Measurements from ENCODE around the gene MAPK13. TPM values are rescaled to one million over a fixed set of nuclear protein-coding genes. Genes with fewer than 3 reads are reported as not detected.

The MAPK13 gene
- total RNA-seq, 1 donor from 2014 or later = 1.0 TPM

DNA sequence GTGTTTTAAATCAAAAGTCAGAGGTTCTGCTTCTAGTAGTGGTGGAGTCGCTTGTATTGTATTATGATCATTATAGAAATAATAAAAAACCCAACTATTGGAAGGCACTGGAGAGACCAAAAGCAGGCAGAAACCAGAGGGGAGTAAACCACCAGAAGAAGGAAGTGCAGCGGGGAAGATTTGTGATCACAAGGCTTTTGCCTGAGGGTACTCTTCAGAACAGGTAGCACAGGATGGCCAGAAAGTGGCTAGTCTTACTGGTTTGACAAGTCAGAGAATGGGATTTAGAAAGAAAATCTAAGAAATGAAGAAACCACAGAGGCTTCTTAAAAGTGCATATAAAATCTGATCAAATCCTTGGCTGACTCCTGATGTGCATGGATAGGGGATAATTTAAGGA is 24.0 kb downstream of the MAPK13 start:
- Mint-ChIP-seq H3K27me3 (ENCODE audit: low read depth) (peaks cover 2% of the 10 kb centered on the region), H3K4me3 (ENCODE audit: unreplicated experiment) (no peak overlapping the region), H3K36me3 (ENCODE audit: low read depth) (peaks cover 13% of the 10 kb centered on the region), H3K9me3 (ENCODE audit: low read depth) (peaks cover 23% of the 10 kb centered on the region), H3K4me1 (ENCODE audit: low read depth) (no peaks in the 10 kb centered on the region), H3K27ac (ENCODE audit: unreplicated experiment) (no peak overlapping the region)
- DNase-seq (ENCODE audit: low spot score) = no peak
- no peak for TF ChIP-seq CTCF (IDR thresholded peaks at IDR 0.05)

DNA sequence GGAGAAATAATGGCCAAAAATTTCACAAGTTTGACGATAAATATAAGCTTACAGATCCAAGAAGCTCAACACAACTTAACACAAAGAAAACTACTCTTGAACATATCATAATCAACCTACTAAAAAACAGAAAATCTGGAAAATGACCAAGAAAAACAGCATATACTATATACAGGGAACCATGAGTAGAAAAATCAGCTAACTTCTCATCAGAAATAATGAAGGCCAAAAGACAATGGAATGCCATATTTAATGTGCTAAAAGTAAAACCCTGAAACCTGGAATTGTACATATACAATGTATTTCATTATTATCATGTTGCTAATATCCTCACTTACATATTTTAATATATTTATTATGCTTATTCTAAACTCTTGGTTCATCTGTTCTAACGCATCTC is 25.3 kb downstream of the MAPK13 start:
- no peak overlapping the region for H3K27ac Mint-ChIP-seq (ENCODE audit: unreplicated experiment)
- no peak overlapping the region for H3K4me3 Mint-ChIP-seq (ENCODE audit: unreplicated experiment)
- peaks cover 23% of the 10 kb centered on the region for H3K9me3 Mint-ChIP-seq (ENCODE audit: low read depth)
- H3K4me1 Mint-ChIP-seq (ENCODE audit: low read depth) = no peaks in the 10 kb centered on the region
- no peak for TF ChIP-seq CTCF (IDR thresholded peaks at IDR 0.05)
- no peak for DNase-seq (ENCODE audit: low spot score)
- H3K27me3 Mint-ChIP-seq (ENCODE audit: low read depth) = peaks cover 2% of the 10 kb centered on the region
- H3K36me3 Mint-ChIP-seq (ENCODE audit: low read depth) = peaks cover 13% of the 10 kb centered on the region

DNA sequence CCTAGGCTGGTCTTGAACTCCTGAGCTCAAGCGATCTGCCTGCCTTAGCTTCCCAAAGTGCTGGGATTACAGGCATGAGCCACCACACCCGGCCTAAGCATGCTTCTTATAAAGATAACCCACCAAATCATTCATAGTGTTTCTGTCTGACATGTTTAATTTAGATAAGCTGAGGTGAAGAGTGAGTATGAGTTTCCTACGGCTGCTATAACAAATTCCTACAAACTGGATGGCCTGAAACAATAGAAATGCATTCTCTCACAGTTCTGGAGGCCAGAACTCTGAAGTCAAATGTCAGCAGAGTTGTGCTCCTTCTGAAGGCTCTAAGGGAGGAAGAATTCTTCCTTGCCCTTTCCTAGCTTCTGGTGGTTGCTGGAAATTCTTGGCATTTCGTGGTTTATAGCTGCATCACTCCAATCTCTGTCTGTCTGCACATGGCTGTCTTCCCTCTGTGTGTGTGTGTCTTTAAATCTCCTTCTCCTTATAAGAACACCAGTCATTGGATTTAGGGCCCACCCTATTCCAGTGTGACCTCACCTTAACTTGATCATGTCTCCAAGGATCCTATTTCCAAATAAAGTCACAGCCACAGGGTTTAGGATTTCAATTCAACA is 29.9 kb downstream of the MAPK13 start:
- no peaks in the 10 kb centered on the region for H3K27me3 Mint-ChIP-seq (ENCODE audit: low read depth)
- peaks cover 7% of the 10 kb centered on the region for H3K36me3 Mint-ChIP-seq (ENCODE audit: low read depth)
- no peak for TF ChIP-seq CTCF (IDR thresholded peaks at IDR 0.05)
- no peak overlapping the region for H3K4me3 Mint-ChIP-seq (ENCODE audit: unreplicated experiment)
- no peak for DNase-seq (ENCODE audit: low spot score)
- no peaks in the 10 kb centered on the region for H3K4me1 Mint-ChIP-seq (ENCODE audit: low read depth)
- H3K9me3 Mint-ChIP-seq (ENCODE audit: low read depth) = peaks cover 9% of the 10 kb centered on the region
- no peak overlapping the region for H3K27ac Mint-ChIP-seq (ENCODE audit: unreplicated experiment)

DNA sequence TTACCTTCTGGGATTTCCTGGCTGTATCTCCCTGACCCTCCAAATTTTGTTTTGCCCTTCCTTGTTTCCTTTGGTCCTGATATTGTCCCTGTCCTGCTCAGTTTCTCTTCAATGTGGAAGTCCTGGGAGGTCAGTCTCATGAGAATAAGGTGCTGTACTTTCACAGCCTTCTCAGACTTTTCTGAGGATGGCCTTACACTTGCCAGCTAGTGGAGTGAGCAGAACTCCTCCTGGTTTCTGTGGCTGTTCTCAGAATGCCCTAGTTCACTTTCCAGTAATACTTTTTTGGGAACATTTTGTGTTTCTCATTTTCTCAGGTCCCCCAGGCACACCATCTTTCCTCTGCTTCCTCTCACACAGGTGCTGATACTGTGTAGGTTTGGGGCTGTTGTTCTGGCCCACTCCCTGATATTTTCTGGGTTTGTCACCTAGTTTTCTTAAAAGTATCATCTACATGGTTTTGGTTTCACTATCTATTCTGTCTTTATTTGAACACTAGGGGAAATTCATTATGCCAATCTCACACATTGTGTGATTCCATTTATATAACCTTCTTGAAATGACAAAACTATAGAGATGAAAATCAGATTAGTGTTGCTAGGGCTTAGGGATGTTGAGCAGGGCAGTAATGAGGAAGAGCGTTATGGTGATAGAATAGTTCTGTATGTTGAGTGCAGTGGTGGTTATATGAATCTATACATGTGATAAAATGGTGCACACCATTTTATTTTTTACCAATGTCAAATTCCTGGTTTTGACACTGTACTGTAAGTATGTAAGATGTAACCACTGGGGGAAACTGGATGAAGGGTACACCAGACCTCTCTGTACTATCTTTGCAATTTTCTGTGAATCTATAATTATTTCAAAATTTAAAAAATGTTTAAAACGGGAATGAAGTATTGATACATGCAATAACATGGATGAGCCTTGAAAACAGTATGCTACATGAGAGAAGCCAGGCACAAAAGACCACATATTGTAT is 39.0 kb downstream of the MAPK13 start:
- DNase-seq (ENCODE audit: low spot score) = no peak
- peaks cover 1% of the 10 kb centered on the region for H3K27me3 Mint-ChIP-seq (ENCODE audit: low read depth)
- no peak overlapping the region for H3K4me3 Mint-ChIP-seq (ENCODE audit: unreplicated experiment)
- peaks cover 5% of the 10 kb centered on the region for H3K36me3 Mint-ChIP-seq (ENCODE audit: low read depth)
- H3K4me1 Mint-ChIP-seq (ENCODE audit: low read depth) = no peaks in the 10 kb centered on the region
- H3K9me3 Mint-ChIP-seq (ENCODE audit: low read depth) = peaks cover 7% of the 10 kb centered on the region
- TF ChIP-seq CTCF (IDR thresholded peaks at IDR 0.05) = no peak
- no peak overlapping the region for H3K27ac Mint-ChIP-seq (ENCODE audit: unreplicated experiment)

DNA sequence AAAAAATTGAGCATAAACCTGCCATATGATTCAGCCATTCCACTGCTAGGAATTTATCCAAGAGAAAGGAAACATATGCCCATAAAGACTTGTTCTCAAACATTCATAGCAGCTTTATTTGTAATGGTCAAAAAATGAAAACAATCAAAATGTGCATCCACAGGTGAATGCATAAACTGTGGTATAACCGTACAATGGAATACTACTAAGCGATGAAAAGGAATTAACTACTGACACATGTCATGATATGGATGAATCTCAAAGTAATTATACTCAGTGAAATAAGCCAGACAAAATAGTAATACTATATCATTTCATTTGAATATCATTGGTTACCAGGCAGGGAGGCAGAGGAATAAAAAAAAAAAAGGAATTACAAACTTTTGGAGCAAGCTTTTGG is 40.4 kb downstream of the MAPK13 start:
- no peak for DNase-seq (ENCODE audit: low spot score)
- Mint-ChIP-seq H3K27ac (ENCODE audit: unreplicated experiment) (no peak overlapping the region), H3K36me3 (ENCODE audit: low read depth) (peaks cover 5% of the 10 kb centered on the region), H3K4me1 (ENCODE audit: low read depth) (no peaks in the 10 kb centered on the region), H3K4me3 (ENCODE audit: unreplicated experiment) (no peak overlapping the region), H3K27me3 (ENCODE audit: low read depth) (peaks cover 1% of the 10 kb centered on the region), H3K9me3 (ENCODE audit: low read depth) (peaks cover 7% of the 10 kb centered on the region)
- no peak for TF ChIP-seq CTCF (IDR thresholded peaks at IDR 0.05)

All from chondrocyte (in vitro differentiated cells).